ENCODE results near the gene MYCBP2. TPM values are rescaled to one million over a fixed set of nuclear protein-coding genes. Genes with fewer than 3 reads are reported as not detected.

MYCBP2 gene, protein sequence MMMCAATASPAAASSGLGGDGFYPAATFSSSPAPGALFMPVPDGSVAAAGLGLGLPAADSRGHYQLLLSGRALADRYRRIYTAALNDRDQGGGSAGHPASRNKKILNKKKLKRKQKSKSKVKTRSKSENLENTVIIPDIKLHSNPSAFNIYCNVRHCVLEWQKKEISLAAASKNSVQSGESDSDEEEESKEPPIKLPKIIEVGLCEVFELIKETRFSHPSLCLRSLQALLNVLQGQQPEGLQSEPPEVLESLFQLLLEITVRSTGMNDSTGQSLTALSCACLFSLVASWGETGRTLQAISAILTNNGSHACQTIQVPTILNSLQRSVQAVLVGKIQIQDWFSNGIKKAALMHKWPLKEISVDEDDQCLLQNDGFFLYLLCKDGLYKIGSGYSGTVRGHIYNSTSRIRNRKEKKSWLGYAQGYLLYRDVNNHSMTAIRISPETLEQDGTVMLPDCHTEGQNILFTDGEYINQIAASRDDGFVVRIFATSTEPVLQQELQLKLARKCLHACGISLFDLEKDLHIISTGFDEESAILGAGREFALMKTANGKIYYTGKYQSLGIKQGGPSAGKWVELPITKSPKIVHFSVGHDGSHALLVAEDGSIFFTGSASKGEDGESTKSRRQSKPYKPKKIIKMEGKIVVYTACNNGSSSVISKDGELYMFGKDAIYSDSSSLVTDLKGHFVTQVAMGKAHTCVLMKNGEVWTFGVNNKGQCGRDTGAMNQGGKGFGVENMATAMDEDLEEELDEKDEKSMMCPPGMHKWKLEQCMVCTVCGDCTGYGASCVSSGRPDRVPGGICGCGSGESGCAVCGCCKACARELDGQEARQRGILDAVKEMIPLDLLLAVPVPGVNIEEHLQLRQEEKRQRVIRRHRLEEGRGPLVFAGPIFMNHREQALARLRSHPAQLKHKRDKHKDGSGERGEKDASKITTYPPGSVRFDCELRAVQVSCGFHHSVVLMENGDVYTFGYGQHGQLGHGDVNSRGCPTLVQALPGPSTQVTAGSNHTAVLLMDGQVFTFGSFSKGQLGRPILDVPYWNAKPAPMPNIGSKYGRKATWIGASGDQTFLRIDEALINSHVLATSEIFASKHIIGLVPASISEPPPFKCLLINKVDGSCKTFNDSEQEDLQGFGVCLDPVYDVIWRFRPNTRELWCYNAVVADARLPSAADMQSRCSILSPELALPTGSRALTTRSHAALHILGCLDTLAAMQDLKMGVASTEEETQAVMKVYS (N-terminal part only)
- 27.7 and 32.3 TPM in 2 replicates for total RNA-seq

DNA sequence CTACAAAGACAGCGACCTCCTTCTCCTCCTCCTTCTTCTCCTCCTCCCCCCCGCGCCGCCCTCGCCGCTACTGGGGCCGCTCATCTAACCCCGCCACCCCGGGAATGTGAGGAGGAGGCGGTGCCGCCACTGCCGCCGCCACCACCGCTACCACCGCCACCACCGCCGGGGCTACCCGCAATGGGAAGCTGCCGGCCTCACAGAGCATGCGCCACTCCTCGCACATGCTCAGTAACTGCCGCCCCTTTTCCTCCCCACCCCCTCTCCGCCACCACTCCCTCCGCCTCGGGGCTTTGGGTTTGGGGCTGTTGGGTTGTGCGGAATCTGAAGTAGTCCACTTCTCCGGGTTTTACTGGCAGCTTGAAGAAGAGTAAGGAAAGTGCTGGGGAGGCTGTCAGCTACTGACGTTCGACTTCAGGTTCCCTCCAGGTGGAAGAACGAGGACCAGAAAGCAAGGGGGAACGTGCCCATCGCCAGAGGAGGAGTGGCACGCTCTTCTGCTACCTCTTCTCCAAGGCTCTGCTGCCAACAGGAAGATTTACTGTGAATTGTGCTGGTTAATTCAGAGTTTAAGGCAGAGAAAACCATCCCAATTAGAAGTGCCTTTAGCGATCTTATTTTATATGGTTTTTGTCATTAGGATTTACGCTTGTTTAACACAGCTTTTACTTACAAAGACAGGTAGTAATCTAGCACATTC is at the start of gene MYCBP2:
MYCBP2 (minus strand) TSS at position 190 of the 700 bp plus-strand sequence. CDS start 319 bp downstream, outside the sequence.

GRCh38 chr13:77026861-77027621 is 299.9 kb downstream of the MYCBP2 start, which contains the start of gene FBXL3:
Gene FBXL3, minus strand, starts transcription at chr13:77027159. Its CDS starts 5,299 bp downstream, at chr13:77021860.

Other genes starting within 250 kb of the MYCBP2 start
- gene SCEL, start 208.6 kb upstream of the MYCBP2 start, total RNA-seq = 2.5 and 3.6 TPM in 2 replicates

All from hair follicular keratinocyte (primary cell).